Psoas muscle (tissue), 8 donors: ENCODE data around the gene PLCG2. TPM values are rescaled to one million over a fixed set of nuclear protein-coding genes. Genes with fewer than 3 reads are reported as not detected.

Source experiments
- ATAC-seq, 4 donors: fragments of 200-7000 bp; cut with Tn5 transposase; one replicate each; pipeline ENCODE4 v1.9.1; 2020; ENCODE audit warnings: moderate library complexity in 3 of 4, mild to moderate bottlenecking in 2 of 4
- DNase-seq, 2 donors: peaks; one replicate each; pipeline ENCODE4 v3.0.0-alpha.2; 2020
- H3K27ac ChIP-seq: fragments of 200-600 bp; one replicate; pipeline ENCODE4 v1.8.0; 2022
- H3K27me3 ChIP-seq, 3 donors: fragments of 200-600 bp in 1 of 3; one replicate each; pipeline versions ENCODE4 v1.6.1 to v1.8.0; 2013 to 2022; ENCODE audit warnings: low read length in 2 of 3, mild to moderate bottlenecking in 2 of 3, moderate library complexity in 1 of 3; ENCODE audit not compliant: insufficient read depth in 3 of 3
- H3K36me3 ChIP-seq, 2 donors: fragments of 200-600 bp in 1 of 2; one replicate each; pipeline versions ENCODE4 v1.6.1 to v1.8.0; 2013 to 2022; ENCODE audit warnings: low read depth in 1 of 2, mild to moderate bottlenecking in 1 of 2, moderate library complexity in 1 of 2; ENCODE audit not compliant: insufficient read depth in 1 of 2
- H3K4me1 ChIP-seq: fragments of 200-600 bp; one replicate; pipeline ENCODE4 v1.8.0; 2022
- H3K4me3 ChIP-seq: fragments of 200-600 bp; one replicate; pipeline ENCODE4 v1.8.0; 2022; ENCODE audit warnings: mild to moderate bottlenecking
- H3K9me3 ChIP-seq: fragments of 200-600 bp; one replicate; pipeline ENCODE4 v1.8.0; 2022
- CTCF ChIP-seq: fragments of 200-600 bp; IDR thresholded peaks from one replicate; pipeline ENCODE4 v1.8.0; 2022; ENCODE audit warnings: antibody characterized with exemption
- WGBS, 3 donors: extraction: QIAGEN DNeasy Blood & Tissue Kit; methylation state at CpG; one replicate each; pipeline versions ENCODE4 v1.1.6 to v1.1.7; 2013; 5-methylcytosine and 5-hydroxymethylcytosine counted together
- intact Hi-C, 2 donors: fragments of 100-400 bp; cut with DNase I; formaldehyde crosslinking; loops; one replicate each; pipeline versions ENCODE4 v1.11.0 to v1.14.2; 2022
- polyA plus RNA-seq, 3 donors: library from polyadenylated mRNA; stranded (reverse); fragments of 200-250 nt; gene quantifications; one replicate each; pipeline ENCODE4 v1.2.3, GENCODE V29; 2013
- total RNA-seq, 4 donors: library from RNA; stranded (reverse); fragmentation: NEBNext Ultra II Directional in 2 of 4; extraction: Animal tissue kit (Norgen Biotek cat#: 25700) in 2 of 4; gene quantifications; one replicate each; pipeline versions ENCODE4 v1.2.1 to v1.2.4, GENCODE V29; 2021 to 2023
- donor health status: healthy with polysubstance abuse.
- donor health status: DM: no; HTN: no; CAD: no; lungs with moderate emphysema.
- donor health status: Bipolar disorder and iron deficiency.
- donor health status: healthy.
- donor health status: DM: yes; HTN: yes; CAD: no.
- donor health status: DM: no; HTN: no; CAD: no.
- donor health status: DM: no; HTN: no; CAD: no.
- donor health status: DM: yes; HTN: yes; CAD: no.

PLCG2 gene
- total and polyA plus RNA-seq, 7 donors: 0.96 to 4.8 (median 2.5) TPM

- ATAC-seq (no peak), DNase-seq (no peak)
- H3K4me3 ChIP-seq: no peak overlapping the region
- TF ChIP-seq CTCF: no peak
- H3K9me3 ChIP-seq: no peaks in the 10 kb centered on the region
- no peaks in the 10 kb centered on the region for H3K4me1 ChIP-seq
- intact Hi-C loops: no loop called here
- H3K36me3 ChIP-seq: no peaks in the 10 kb centered on the region
- no peak overlapping the region for H3K27ac ChIP-seq
- 47 to 54% (median 53%) methylated on average over 12 of the region's 12 CpGs for WGBS, 3 donors
- peaks cover 0 to 4% (median 0%) of the 10 kb centered on the region in 3 donors for H3K27me3 ChIP-seq
These were observed 38.9 kb downstream of the PLCG2 start for GRCh38 chr16:81817789-81818567.

- intact Hi-C loops: no loop called here
- ATAC-seq: no peak
- H3K36me3 ChIP-seq: no peaks in the 10 kb centered on the region
- no peak overlapping the region for H3K4me3 ChIP-seq
- WGBS, 3 donors: 50 to 65% (median 58%) methylated on average over 1 of the region's 1 CpG
- H3K4me1 ChIP-seq: no peaks in the 10 kb centered on the region
- no peaks in the 10 kb centered on the region for H3K9me3 ChIP-seq
- peaks cover 0 to 4% (median 0%) of the 10 kb centered on the region in 3 donors for H3K27me3 ChIP-seq
- no peak overlapping the region for H3K27ac ChIP-seq
- no peak for TF ChIP-seq CTCF
- no peak for DNase-seq
These were observed 39.4 kb downstream of the PLCG2 start for GRCh38 chr16:81818568-81818896.

GRCh38 chr16:81818905-81819304 lies 39.8 kb downstream of the PLCG2 start:
- Histone ChIP-seq H3K36me3 (no peaks in the 10 kb centered on the region), H3K27ac (no peak overlapping the region), H3K4me1 (no peaks in the 10 kb centered on the region), H3K4me3 (no peak overlapping the region), H3K9me3 (no peaks in the 10 kb centered on the region), H3K27me3 (peaks cover 0 to 4% (median 0%) of the 10 kb centered on the region in 3 donors)
- no peak for ATAC-seq
- no peak for TF ChIP-seq CTCF
- WGBS, 3 donors: 92 to 95% (median 92%) methylated on average over 4 of the region's 4 CpGs
- intact Hi-C loops: no loop called here
- DNase-seq: no peak

GRCh38 chr16:81821436-81822128 lies 42.5 kb downstream of the PLCG2 start:
- DNase-seq (no peak), ATAC-seq (no peak)
- Histone ChIP-seq H3K27me3 (peaks cover 0 to 4% (median 0%) of the 10 kb centered on the region in 3 donors), H3K27ac (no peak overlapping the region), H3K9me3 (no peaks in the 10 kb centered on the region), H3K4me3 (no peak overlapping the region), H3K36me3 (no peaks in the 10 kb centered on the region), H3K4me1 (no peaks in the 10 kb centered on the region)
- WGBS, 3 donors: 62 to 76% (median 72%) methylated on average over 10 of the region's 10 CpGs
- no peak for TF ChIP-seq CTCF
- intact Hi-C loops: no loop called here
